WTC11 (cell line): ENCODE data around the gene PPIG. TPM values are rescaled to one million over a fixed set of nuclear protein-coding genes. Genes with fewer than 3 reads are reported as not detected.

Experiments
- ATAC-seq: fragments of 200-7000 bp; cut with Tn5 transposase; 2 replicates; pipeline ENCODE4 v1.10.0; 2021; ENCODE audit warnings: mild to moderate bottlenecking, moderate library complexity
- CTCF ChIA-PET: fragments of 300-600 bp; sonication (Branson Sonifier 250); formaldehyde crosslinking; loops from one replicate; lab custom pipeline; 2021; ENCODE audit warnings: antibody characterized with exemption; lab: Charles Lee
- POLR2A ChIA-PET: fragments of 350-600 bp; sonication (Branson Sonifier 250); formaldehyde crosslinking; loops from one replicate; lab custom pipeline; 2021; ENCODE audit warnings: antibody characterized with exemption; lab: Charles Lee
- DNase-seq: peaks from one replicate; pipeline ENCODE4 v3.0.0; 2021; ENCODE audit warnings: low spot score
- H3K27ac Mint-ChIP-seq: 2 replicates; pipeline ENCODE4 v1.8.0; 2021; ENCODE audit warnings: mixed read lengths
- H3K27me3 Mint-ChIP-seq: 2 replicates; pipeline ENCODE4 v1.8.0; 2021; ENCODE audit warnings: low read depth, mild to moderate bottlenecking, moderate library complexity, mixed read lengths
- H3K36me3 Mint-ChIP-seq: 2 replicates; pipeline ENCODE4 v1.8.0; 2021; ENCODE audit warnings: mixed read lengths
- H3K4me1 Mint-ChIP-seq: 2 replicates; pipeline ENCODE4 v1.8.0; 2022; ENCODE audit warnings: mixed read lengths
- H3K4me3 Mint-ChIP-seq: 2 replicates; pipeline ENCODE4 v1.8.0; 2021; ENCODE audit warnings: mild to moderate bottlenecking, moderate library complexity, mixed read lengths
- H3K9me3 Mint-ChIP-seq: 2 replicates; pipeline ENCODE4 v1.8.0; 2021; ENCODE audit warnings: mixed read lengths
- CREM ChIP-seq: sonication (generic); formaldehyde crosslinking; IDR thresholded peaks from 2 replicates; pipeline ENCODE4 v1.8.1; 2022; ENCODE audit warnings: mild to moderate bottlenecking, missing genetic modification reagents, moderate library complexity
- ESRRA ChIP-seq: sonication (generic); formaldehyde crosslinking; IDR thresholded peaks from 2 replicates; pipeline ENCODE4 v1.8.1; 2022; ENCODE audit warnings: mild to moderate bottlenecking, missing genetic modification reagents, borderline replicate concordance
- ETV6 ChIP-seq: sonication (generic); formaldehyde crosslinking; IDR thresholded peaks from 2 replicates; pipeline ENCODE4 v1.8.1; 2022; ENCODE audit warnings: mild to moderate bottlenecking, missing genetic modification reagents
- GRHL2 ChIP-seq: fragments of 250-450 bp; sonication (Bioruptor Pico); IDR thresholded peaks from 2 replicates; pipeline ENCODE4 v1.8.0; 2022; ENCODE audit warnings: mild to moderate bottlenecking, moderate library complexity; ENCODE audit not compliant: insufficient replicate concordance, severe bottlenecking
- MLX ChIP-seq: sonication (generic); formaldehyde crosslinking; IDR thresholded peaks from 2 replicates; pipeline ENCODE4 v1.8.1; 2023; ENCODE audit warnings: mild to moderate bottlenecking, missing genetic modification reagents, moderate library complexity
- NFATC4 ChIP-seq: fragments of 250-450 bp; sonication (Bioruptor Pico); IDR thresholded peaks from 2 replicates; pipeline ENCODE4 v1.9.0; 2021; ENCODE audit warnings: mild to moderate bottlenecking
- NFE2L1 ChIP-seq: sonication (generic); formaldehyde crosslinking; IDR thresholded peaks from 2 replicates; pipeline ENCODE4 v1.8.1; 2023; ENCODE audit warnings: missing genetic modification reagents
- NFYB ChIP-seq: sonication (generic); formaldehyde crosslinking; conservative IDR thresholded peaks from 2 replicates; pipeline ENCODE4 v1.8.0; 2022; ENCODE audit warnings: low read depth, missing genetic modification reagents
- NR1H2 ChIP-seq: sonication (generic); formaldehyde crosslinking; IDR thresholded peaks from 2 replicates; pipeline ENCODE4 v1.9.0; 2021; ENCODE audit warnings: mild to moderate bottlenecking, moderate library complexity, missing genetic modification reagents
- PRRX2 ChIP-seq: fragments of 250-450 bp; sonication (Bioruptor Pico); IDR thresholded peaks from 2 replicates; pipeline ENCODE4 v1.8.0; 2021; ENCODE audit warnings: mild to moderate bottlenecking
- SP1 ChIP-seq: sonication (generic); formaldehyde crosslinking; conservative IDR thresholded peaks from 2 replicates; pipeline ENCODE4 v1.8.1; 2022; ENCODE audit warnings: missing genetic modification reagents
- TEAD4 ChIP-seq: sonication (generic); formaldehyde crosslinking; IDR thresholded peaks from 2 replicates; pipeline ENCODE4 v1.8.0; 2022; ENCODE audit warnings: mild to moderate bottlenecking, missing genetic modification reagents
- ZNF121 ChIP-seq: sonication (generic); formaldehyde crosslinking; IDR thresholded peaks from 2 replicates; pipeline ENCODE4 v1.8.0; 2023; ENCODE audit warnings: missing genetic modification reagents
- ZNF232 ChIP-seq: sonication (generic); formaldehyde crosslinking; IDR thresholded peaks from 2 replicates; pipeline ENCODE4 v1.8.0; 2022; ENCODE audit warnings: mild to moderate bottlenecking, missing genetic modification reagents
- ZNF423 ChIP-seq: fragments of 250-450 bp; sonication (Bioruptor Pico); IDR thresholded peaks from 2 replicates; pipeline ENCODE4 v2.1.2; 2022; ENCODE audit warnings: mild to moderate bottlenecking, moderate library complexity
- total RNA-seq: library from RNA; stranded (reverse); gene quantifications from 3 replicates; pipeline ENCODE4 v1.2.3, GENCODE V29; 2021
- TF ChIP-seq, protein P1 (sequence below): fragments of 250-450 bp; sonication (Bioruptor Pico); IDR thresholded peaks from 2 replicates; pipeline ENCODE4 v1.9.0; 2021; ENCODE audit warnings: mild to moderate bottlenecking, borderline replicate concordance
- TF ChIP-seq, protein P2 (sequence below): sonication (generic); formaldehyde crosslinking; IDR thresholded peaks from 2 replicates; pipeline ENCODE4 v1.8.1; 2023; ENCODE audit warnings: mild to moderate bottlenecking, missing genetic modification reagents, borderline replicate concordance
- TF ChIP-seq, protein P3 (sequence below): fragments of 250-450 bp; sonication (Bioruptor Pico); IDR thresholded peaks from 2 replicates; pipeline ENCODE4 v1.9.0; 2021; ENCODE audit warnings: moderate library complexity, mild to moderate bottlenecking, inconsistent platforms, borderline replicate concordance
- TF ChIP-seq, protein P4 (sequence below): sonication (generic); formaldehyde crosslinking; IDR thresholded peaks from 2 replicates; pipeline ENCODE4 v1.8.1; 2023; ENCODE audit warnings: mild to moderate bottlenecking, missing genetic modification reagents, moderate library complexity

Gene PPIG
- total RNA-seq, 1 experiment from 2014 or later: 77.7 TPM

GRCh38 chr2:169676850-169677249, 92.7 kb downstream of the PPIG start (continued):
- TF ChIP-seq, protein P1, sequence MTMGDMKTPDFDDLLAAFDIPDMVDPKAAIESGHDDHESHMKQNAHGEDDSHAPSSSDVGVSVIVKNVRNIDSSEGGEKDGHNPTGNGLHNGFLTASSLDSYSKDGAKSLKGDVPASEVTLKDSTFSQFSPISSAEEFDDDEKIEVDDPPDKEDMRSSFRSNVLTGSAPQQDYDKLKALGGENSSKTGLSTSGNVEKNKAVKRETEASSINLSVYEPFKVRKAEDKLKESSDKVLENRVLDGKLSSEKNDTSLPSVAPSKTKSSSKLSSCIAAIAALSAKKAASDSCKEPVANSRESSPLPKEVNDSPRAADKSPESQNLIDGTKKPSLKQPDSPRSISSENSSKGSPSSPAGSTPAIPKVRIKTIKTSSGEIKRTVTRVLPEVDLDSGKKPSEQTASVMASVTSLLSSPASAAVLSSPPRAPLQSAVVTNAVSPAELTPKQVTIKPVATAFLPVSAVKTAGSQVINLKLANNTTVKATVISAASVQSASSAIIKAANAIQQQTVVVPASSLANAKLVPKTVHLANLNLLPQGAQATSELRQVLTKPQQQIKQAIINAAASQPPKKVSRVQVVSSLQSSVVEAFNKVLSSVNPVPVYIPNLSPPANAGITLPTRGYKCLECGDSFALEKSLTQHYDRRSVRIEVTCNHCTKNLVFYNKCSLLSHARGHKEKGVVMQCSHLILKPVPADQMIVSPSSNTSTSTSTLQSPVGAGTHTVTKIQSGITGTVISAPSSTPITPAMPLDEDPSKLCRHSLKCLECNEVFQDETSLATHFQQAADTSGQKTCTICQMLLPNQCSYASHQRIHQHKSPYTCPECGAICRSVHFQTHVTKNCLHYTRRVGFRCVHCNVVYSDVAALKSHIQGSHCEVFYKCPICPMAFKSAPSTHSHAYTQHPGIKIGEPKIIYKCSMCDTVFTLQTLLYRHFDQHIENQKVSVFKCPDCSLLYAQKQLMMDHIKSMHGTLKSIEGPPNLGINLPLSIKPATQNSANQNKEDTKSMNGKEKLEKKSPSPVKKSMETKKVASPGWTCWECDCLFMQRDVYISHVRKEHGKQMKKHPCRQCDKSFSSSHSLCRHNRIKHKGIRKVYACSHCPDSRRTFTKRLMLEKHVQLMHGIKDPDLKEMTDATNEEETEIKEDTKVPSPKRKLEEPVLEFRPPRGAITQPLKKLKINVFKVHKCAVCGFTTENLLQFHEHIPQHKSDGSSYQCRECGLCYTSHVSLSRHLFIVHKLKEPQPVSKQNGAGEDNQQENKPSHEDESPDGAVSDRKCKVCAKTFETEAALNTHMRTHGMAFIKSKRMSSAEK (CRISPR knock-in tag): no peak
- TF ChIP-seq, protein P2, sequence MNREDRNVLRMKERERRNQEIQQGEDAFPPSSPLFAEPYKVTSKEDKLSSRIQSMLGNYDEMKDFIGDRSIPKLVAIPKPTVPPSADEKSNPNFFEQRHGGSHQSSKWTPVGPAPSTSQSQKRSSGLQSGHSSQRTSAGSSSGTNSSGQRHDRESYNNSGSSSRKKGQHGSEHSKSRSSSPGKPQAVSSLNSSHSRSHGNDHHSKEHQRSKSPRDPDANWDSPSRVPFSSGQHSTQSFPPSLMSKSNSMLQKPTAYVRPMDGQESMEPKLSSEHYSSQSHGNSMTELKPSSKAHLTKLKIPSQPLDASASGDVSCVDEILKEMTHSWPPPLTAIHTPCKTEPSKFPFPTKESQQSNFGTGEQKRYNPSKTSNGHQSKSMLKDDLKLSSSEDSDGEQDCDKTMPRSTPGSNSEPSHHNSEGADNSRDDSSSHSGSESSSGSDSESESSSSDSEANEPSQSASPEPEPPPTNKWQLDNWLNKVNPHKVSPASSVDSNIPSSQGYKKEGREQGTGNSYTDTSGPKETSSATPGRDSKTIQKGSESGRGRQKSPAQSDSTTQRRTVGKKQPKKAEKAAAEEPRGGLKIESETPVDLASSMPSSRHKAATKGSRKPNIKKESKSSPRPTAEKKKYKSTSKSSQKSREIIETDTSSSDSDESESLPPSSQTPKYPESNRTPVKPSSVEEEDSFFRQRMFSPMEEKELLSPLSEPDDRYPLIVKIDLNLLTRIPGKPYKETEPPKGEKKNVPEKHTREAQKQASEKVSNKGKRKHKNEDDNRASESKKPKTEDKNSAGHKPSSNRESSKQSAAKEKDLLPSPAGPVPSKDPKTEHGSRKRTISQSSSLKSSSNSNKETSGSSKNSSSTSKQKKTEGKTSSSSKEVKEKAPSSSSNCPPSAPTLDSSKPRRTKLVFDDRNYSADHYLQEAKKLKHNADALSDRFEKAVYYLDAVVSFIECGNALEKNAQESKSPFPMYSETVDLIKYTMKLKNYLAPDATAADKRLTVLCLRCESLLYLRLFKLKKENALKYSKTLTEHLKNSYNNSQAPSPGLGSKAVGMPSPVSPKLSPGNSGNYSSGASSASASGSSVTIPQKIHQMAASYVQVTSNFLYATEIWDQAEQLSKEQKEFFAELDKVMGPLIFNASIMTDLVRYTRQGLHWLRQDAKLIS (CRISPR knock-in tag): no peak
- TF ChIP-seq ZNF423 (CRISPR knock-in tag) (no peak), MLX (CRISPR knock-in tag) (no peak)
- TF ChIP-seq, protein P3, sequence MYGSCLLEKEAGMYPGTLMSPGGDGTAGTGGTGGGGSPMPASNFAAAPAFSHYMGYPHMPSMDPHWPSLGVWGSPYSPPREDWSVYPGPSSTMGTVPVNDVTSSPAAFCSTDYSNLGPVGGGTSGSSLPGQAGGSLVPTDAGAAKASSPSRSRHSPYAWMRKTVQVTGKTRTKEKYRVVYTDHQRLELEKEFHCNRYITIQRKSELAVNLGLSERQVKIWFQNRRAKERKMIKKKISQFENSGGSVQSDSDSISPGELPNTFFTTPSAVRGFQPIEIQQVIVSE (CRISPR knock-in tag): no peak
- TF ChIP-seq, all 79 proteins: peak for 0

- Mint-ChIP-seq H3K4me3 (no peak overlapping the region), H3K9me3 (peaks cover 18% of the 10 kb centered on the region), H3K4me1 (peaks cover 22% of the 10 kb centered on the region), H3K27me3 (peaks cover 8% of the 10 kb centered on the region; the same call in 1 of the 2 replicates), H3K27ac (no peak overlapping the region), H3K36me3 (no peaks in the 10 kb centered on the region; the same call in 1 of the 2 replicates)
- ATAC-seq (no peak; the same call in 1 of the 2 replicates), DNase-seq (no peak)
- ChIA-PET POLR2A (no interaction called here), CTCF (interaction anchor here (1.8 kb wide), 1 partner anchor 203 kb away, joined by 3 read pairs; the partner anchor contains the start of gene BBS5)
- TF ChIP-seq GRHL2 (CRISPR knock-in tag): no peak
- TF ChIP-seq PRRX2 (CRISPR knock-in tag): no peak
- no peak for TF ChIP-seq ZNF121 (CRISPR knock-in tag)
- TF ChIP-seq SP1 (CRISPR knock-in tag): no peak
- no peak for TF ChIP-seq ESRRA (CRISPR knock-in tag)
- no peak for TF ChIP-seq TEAD4 (CRISPR knock-in tag)
- TF ChIP-seq CREM (CRISPR knock-in tag): no peak
- TF ChIP-seq NFATC4 (CRISPR knock-in tag): no peak
- TF ChIP-seq, protein P2 (CRISPR knock-in tag): no peak
- TF ChIP-seq, protein P4, sequence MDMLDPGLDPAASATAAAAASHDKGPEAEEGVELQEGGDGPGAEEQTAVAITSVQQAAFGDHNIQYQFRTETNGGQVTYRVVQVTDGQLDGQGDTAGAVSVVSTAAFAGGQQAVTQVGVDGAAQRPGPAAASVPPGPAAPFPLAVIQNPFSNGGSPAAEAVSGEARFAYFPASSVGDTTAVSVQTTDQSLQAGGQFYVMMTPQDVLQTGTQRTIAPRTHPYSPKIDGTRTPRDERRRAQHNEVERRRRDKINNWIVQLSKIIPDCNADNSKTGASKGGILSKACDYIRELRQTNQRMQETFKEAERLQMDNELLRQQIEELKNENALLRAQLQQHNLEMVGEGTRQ (CRISPR knock-in tag): no peak
- TF ChIP-seq NFE2L1 (CRISPR knock-in tag): no peak
- no peak for TF ChIP-seq ZNF232 (CRISPR knock-in tag)
- no peak for TF ChIP-seq NFYB (CRISPR knock-in tag)
- no peak for TF ChIP-seq ETV6
- TF ChIP-seq NR1H2 (CRISPR knock-in tag): no peak
Measured at GRCh38 chr2:169683054-169683424, 98.9 kb downstream of the PPIG start.
